Mononuclear cell (primary cell): ENCODE data around the gene CTDP1. TPM values are rescaled to one million over a fixed set of nuclear protein-coding genes. Genes with fewer than 3 reads are reported as not detected.

ENCODE experiments used
- H3K27me3 ChIP-seq: 2 replicates; pipeline ENCODE4 v1.6.0; 2011; ENCODE audit warnings: low read length, control low read depth; ENCODE audit not compliant: insufficient read depth
- H3K4me1 ChIP-seq: 2 replicates; pipeline ENCODE4 v1.5.1; 2011; ENCODE audit warnings: mild to moderate bottlenecking, low read length, control low read depth; ENCODE audit not compliant: insufficient read depth
- H3K4me3 ChIP-seq: 2 replicates; pipeline ENCODE4 v1.5.1; 2011; ENCODE audit warnings: mild to moderate bottlenecking, low read length, moderate library complexity
- H3K9me3 ChIP-seq: 2 replicates; pipeline ENCODE4 v1.5.1; 2011; ENCODE audit warnings: low read depth, mild to moderate bottlenecking, control low read depth, low read length
- total RNA-seq: library from RNA; depleted of rRNA; stranded (reverse); fragments of >200 nt; gene quantifications from one replicate; pipeline ENCODE4 v1.2.3, GENCODE V29; 2012

CTDP1 gene
- total RNA-seq, 1 donor = 34.8 TPM

- Histone ChIP-seq H3K4me3 (no peak overlapping the region), H3K9me3 (no peaks in the 10 kb centered on the region), H3K4me1 (no peaks in the 10 kb centered on the region), H3K27me3 (no peaks in the 10 kb centered on the region)
These were observed 93.5 kb downstream of the CTDP1 start for GRCh38 chr18:79772865-79773696.

GRCh38 chr18:79774111-79774510 lies 94.5 kb downstream of the CTDP1 start:
- Histone ChIP-seq H3K9me3 (no peaks in the 10 kb centered on the region), H3K4me3 (no peak overlapping the region), H3K27me3 (no peaks in the 10 kb centered on the region), H3K4me1 (no peaks in the 10 kb centered on the region)

GRCh38 chr18:79775441-79776221 lies 96.0 kb downstream of the CTDP1 start:
- H3K9me3 ChIP-seq = no peaks in the 10 kb centered on the region
- no peaks in the 10 kb centered on the region for H3K4me1 ChIP-seq
- no peak overlapping the region for H3K4me3 ChIP-seq
- no peaks in the 10 kb centered on the region for H3K27me3 ChIP-seq

GRCh38 chr18:79776674-79777073 lies 97.1 kb downstream of the CTDP1 start:
- no peaks in the 10 kb centered on the region for H3K27me3 ChIP-seq
- no peaks in the 10 kb centered on the region for H3K4me1 ChIP-seq
- no peak overlapping the region for H3K4me3 ChIP-seq
- H3K9me3 ChIP-seq = no peaks in the 10 kb centered on the region

- H3K4me1 ChIP-seq = no peaks in the 10 kb centered on the region
- H3K27me3 ChIP-seq = no peaks in the 10 kb centered on the region
- H3K9me3 ChIP-seq = no peaks in the 10 kb centered on the region
- H3K4me3 ChIP-seq = no peak overlapping the region
These were observed 98.7 kb downstream of the CTDP1 start for GRCh38 chr18:79778291-79778791.

GRCh38 chr18:79779021-79779699 lies 99.6 kb downstream of the CTDP1 start:
- H3K9me3 ChIP-seq = no peaks in the 10 kb centered on the region
- no peak overlapping the region for H3K4me3 ChIP-seq
- no peaks in the 10 kb centered on the region for H3K27me3 ChIP-seq
- H3K4me1 ChIP-seq = no peaks in the 10 kb centered on the region

- H3K4me1 ChIP-seq = no peaks in the 10 kb centered on the region
- no peaks in the 10 kb centered on the region for H3K27me3 ChIP-seq
- no peak overlapping the region for H3K4me3 ChIP-seq
- H3K9me3 ChIP-seq = no peaks in the 10 kb centered on the region
These were observed 100.1 kb downstream of the CTDP1 start for GRCh38 chr18:79779700-79780190.

GRCh38 chr18:79780547-79780946 lies 100.9 kb downstream of the CTDP1 start:
- H3K9me3 ChIP-seq = no peaks in the 10 kb centered on the region
- H3K27me3 ChIP-seq = no peaks in the 10 kb centered on the region
- H3K4me3 ChIP-seq = no peak overlapping the region
- H3K4me1 ChIP-seq = no peaks in the 10 kb centered on the region

- Histone ChIP-seq H3K27me3 (peaks cover under 1% of the 10 kb centered on the region), H3K4me3 (no peak overlapping the region), H3K9me3 (no peaks in the 10 kb centered on the region), H3K4me1 (no peaks in the 10 kb centered on the region)
These were observed 101.8 kb downstream of the CTDP1 start for GRCh38 chr18:79781331-79781941.

GRCh38 chr18:79782566-79783308 lies 103.1 kb downstream of the CTDP1 start:
- Histone ChIP-seq H3K4me3 (no peak overlapping the region), H3K27me3 (peaks cover 14% of the 10 kb centered on the region)

GRCh38 chr18:79784071-79784913 lies 104.7 kb downstream of the CTDP1 start:
- Histone ChIP-seq H3K4me1 (peaks cover 14% of the 10 kb centered on the region), H3K9me3 (no peaks in the 10 kb centered on the region), H3K27me3 (peaks cover 22% of the 10 kb centered on the region), H3K4me3 (no peak overlapping the region)

More at GRCh38 chr18:79782566-79783308, 103.1 kb downstream of the CTDP1 start:
- Histone ChIP-seq H3K4me1 (peaks cover 8% of the 10 kb centered on the region), H3K9me3 (no peaks in the 10 kb centered on the region)

GRCh38 chr18:79784965-79785770 lies 105.6 kb downstream of the CTDP1 start:
- peaks cover 16% of the 10 kb centered on the region for H3K4me1 ChIP-seq
- H3K27me3 ChIP-seq = peaks cover 22% of the 10 kb centered on the region
- H3K9me3 ChIP-seq = no peaks in the 10 kb centered on the region
- no peak overlapping the region for H3K4me3 ChIP-seq

- Histone ChIP-seq H3K27me3 (peaks cover 22% of the 10 kb centered on the region), H3K4me3 (no peak overlapping the region), H3K4me1 (peaks cover 22% of the 10 kb centered on the region)
These were observed 106.2 kb downstream of the CTDP1 start for GRCh38 chr18:79785831-79786230.

More at GRCh38 chr18:79785831-79786230, 106.2 kb downstream of the CTDP1 start:
- H3K9me3 ChIP-seq = no peaks in the 10 kb centered on the region
